Ovary (tissue), 3 donors: Measurements from ENCODE around the gene MSI2.

Source experiments
- EP300 ChIP-seq: sonication (generic); formaldehyde crosslinking; IDR thresholded peaks from one replicate; pipeline ENCODE4 v1.6.1; 2017; ENCODE audit warnings: antibody characterized with exemption
- POLR2A ChIP-seq: fragments of 450-650 bp; IDR thresholded peaks from one replicate; pipeline ENCODE4 v1.6.1; 2017; ENCODE audit warnings: antibody characterized with exemption, mild to moderate bottlenecking, moderate library complexity
- TF ChIP-seq, protein P1 (sequence below), 3 donors: fragments of 450-650 bp in 2 of 3; fragments of 200-600 bp in 1 of 3; IDR thresholded peaks; one replicate each; pipeline versions ENCODE4 v1.5.1 to v1.8.0; 2016 to 2022; ENCODE audit warnings: antibody characterized with exemption in 3 of 3, mild to moderate bottlenecking in 1 of 3
- donor health status: DM: no; HTN: no; CAD: no.

DNA sequence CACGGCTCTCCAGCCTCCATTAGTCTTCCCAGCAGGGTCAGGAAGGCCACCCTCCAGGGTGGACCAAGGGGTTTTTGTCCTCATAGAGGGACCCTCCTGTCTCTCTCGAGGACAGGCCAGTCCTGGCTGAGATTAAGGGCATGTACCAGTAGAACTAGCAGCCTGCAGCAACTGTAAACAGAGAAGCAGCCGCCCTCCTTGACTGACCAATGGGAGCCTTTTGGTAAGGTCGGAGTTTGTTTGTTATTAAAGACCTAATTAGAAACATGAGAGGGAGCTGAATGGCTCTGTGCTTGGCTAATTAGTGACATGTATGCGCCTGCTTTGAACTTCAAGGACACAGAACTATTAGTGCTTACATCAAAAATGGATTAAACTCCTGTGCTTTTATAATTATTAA, 408.8 kb downstream of the MSI2 start:
- TF ChIP-seq, protein P1, sequence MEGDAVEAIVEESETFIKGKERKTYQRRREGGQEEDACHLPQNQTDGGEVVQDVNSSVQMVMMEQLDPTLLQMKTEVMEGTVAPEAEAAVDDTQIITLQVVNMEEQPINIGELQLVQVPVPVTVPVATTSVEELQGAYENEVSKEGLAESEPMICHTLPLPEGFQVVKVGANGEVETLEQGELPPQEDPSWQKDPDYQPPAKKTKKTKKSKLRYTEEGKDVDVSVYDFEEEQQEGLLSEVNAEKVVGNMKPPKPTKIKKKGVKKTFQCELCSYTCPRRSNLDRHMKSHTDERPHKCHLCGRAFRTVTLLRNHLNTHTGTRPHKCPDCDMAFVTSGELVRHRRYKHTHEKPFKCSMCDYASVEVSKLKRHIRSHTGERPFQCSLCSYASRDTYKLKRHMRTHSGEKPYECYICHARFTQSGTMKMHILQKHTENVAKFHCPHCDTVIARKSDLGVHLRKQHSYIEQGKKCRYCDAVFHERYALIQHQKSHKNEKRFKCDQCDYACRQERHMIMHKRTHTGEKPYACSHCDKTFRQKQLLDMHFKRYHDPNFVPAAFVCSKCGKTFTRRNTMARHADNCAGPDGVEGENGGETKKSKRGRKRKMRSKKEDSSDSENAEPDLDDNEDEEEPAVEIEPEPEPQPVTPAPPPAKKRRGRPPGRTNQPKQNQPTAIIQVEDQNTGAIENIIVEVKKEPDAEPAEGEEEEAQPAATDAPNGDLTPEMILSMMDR (IDR thresholded peaks at IDR 0.05): no peak
- TF ChIP-seq POLR2A (no peak), EP300 (no peak)
